Tibial nerve (tissue), 4 donors: ENCODE data around the gene N4BP2L1. TPM values are rescaled to one million over a fixed set of nuclear protein-coding genes. Genes with fewer than 3 reads are reported as not detected.

Experiments used
- DNase-seq, 2 donors: peaks; one replicate each; pipeline ENCODE4 v3.0.0-alpha.2; 2019; ENCODE audit warnings: low spot score in 2 of 2
- H3K27ac ChIP-seq, 4 donors: fragments of 200-600 bp; sonication (generic) in 3 of 4; one replicate each; pipeline ENCODE4 v1.5.1; 2017 to 2019; ENCODE audit warnings: mild to moderate bottlenecking in 1 of 4
- H3K27me3 ChIP-seq, 2 donors: fragments of 200-600 bp; sonication (generic) in 1 of 2; one replicate each; pipeline versions ENCODE4 v1.5.1 to v1.6.0; 2017 to 2019
- H3K36me3 ChIP-seq, 3 donors: fragments of 200-600 bp; sonication (generic); one replicate each; pipeline ENCODE4 v1.5.1; 2018 to 2019
- H3K4me1 ChIP-seq, 4 donors: fragments of 200-600 bp; sonication (generic) in 3 of 4; one replicate each; pipeline ENCODE4 v1.5.1; 2017 to 2019
- H3K4me3 ChIP-seq, 4 donors: fragments of 200-600 bp; sonication (generic) in 3 of 4; one replicate each; pipeline ENCODE4 v1.5.1; 2017 to 2019; ENCODE audit warnings: mild to moderate bottlenecking in 1 of 4, moderate library complexity in 1 of 4
- H3K9me3 ChIP-seq, 4 donors: fragments of 200-600 bp; sonication (generic) in 3 of 4; one replicate each; pipeline ENCODE4 v1.5.1; 2017 to 2019
- CTCF ChIP-seq, 5 experiments: fragments of 200-600 bp in 3 of 5; fragments of 450-650 bp in 2 of 5; sonication (generic) in 3 of 5; IDR thresholded peaks; one replicate each; pipeline ENCODE4 v1.5.1; 2016 to 2019; ENCODE audit warnings: antibody characterized with exemption in 5 of 5, mild to moderate bottlenecking in 3 of 5, moderate library complexity in 2 of 5
- EP300 ChIP-seq, 2 donors: sonication (generic); formaldehyde crosslinking; IDR thresholded peaks; one replicate each; pipeline ENCODE4 v1.6.1; 2017; ENCODE audit warnings: antibody characterized with exemption in 2 of 2, mild to moderate bottlenecking in 1 of 2
- POLR2A ChIP-seq, 2 donors: fragments of 450-650 bp; IDR thresholded peaks; one replicate each; pipeline ENCODE4 v1.6.1; 2017; ENCODE audit warnings: antibody characterized with exemption in 2 of 2, mild to moderate bottlenecking in 2 of 2, moderate library complexity in 2 of 2
- WGBS, 2 donors: methylation state at CpG; one replicate each; pipeline ENCODE4 v1.1.5; 2018; 5-methylcytosine and 5-hydroxymethylcytosine counted together
- total RNA-seq, 4 donors: library from RNA; depleted of rRNA; stranded (reverse); fragments of >200 nt; gene quantifications; one replicate each; pipeline ENCODE4 v1.1.0, GENCODE V29; 2016

The N4BP2L1 gene
- total RNA-seq, 4 donors from 2014 or later: 15.6 to 31.4 (median 24.5) TPM

- Histone ChIP-seq H3K27me3 (no peaks in the 10 kb centered on the region), H3K27ac (no peak overlapping the region), H3K36me3 (peaks cover 0 to 28% (median 0%) of the 10 kb centered on the region in 3 donors), H3K4me3 (no peak overlapping the region), H3K9me3 (peaks cover 0 to 8% (median 0%) of the 10 kb centered on the region in 4 donors), H3K4me1 (peaks cover 0 to 24% (median 6%) of the 10 kb centered on the region in 4 donors)
- no peak for DNase-seq
- 86 to 91% methylated on average over 3 of the region's 3 CpGs for WGBS, 2 donors
- TF ChIP-seq POLR2A (IDR thresholded peaks at IDR 0.05) (no peak), EP300 (IDR thresholded peaks at IDR 0.05) (no peak), CTCF (IDR thresholded peaks at IDR 0.05) (no peak)
These were observed 4.3 kb downstream of the N4BP2L1 start for GRCh38 chr13:32423592-32423991.

- peaks cover 0 to 41% (median 0%) of the 10 kb centered on the region in 3 donors for H3K36me3 ChIP-seq
- peaks cover 0 to 3% (median 0%) of the 10 kb centered on the region in 4 donors for H3K4me1 ChIP-seq
- no peaks in the 10 kb centered on the region for H3K27me3 ChIP-seq
- TF ChIP-seq POLR2A (IDR thresholded peaks at IDR 0.05) (no peak), CTCF (IDR thresholded peaks at IDR 0.05) (no peak), EP300 (IDR thresholded peaks at IDR 0.05) (no peak)
- H3K9me3 ChIP-seq: peaks cover 0 to 8% (median 0%) of the 10 kb centered on the region in 4 donors
- H3K27ac ChIP-seq: no peak overlapping the region
- no peak for DNase-seq
- 94 to 95% methylated on average over 2 of the region's 2 CpGs for WGBS, 2 donors
- H3K4me3 ChIP-seq: no peak overlapping the region
These were observed 8.1 kb downstream of the N4BP2L1 start for GRCh38 chr13:32419862-32420261.

GRCh38 chr13:32417995-32418394, 9.9 kb downstream of the N4BP2L1 start:
- H3K4me3 ChIP-seq: no peak overlapping the region

GRCh38 chr13:32415019-32415418, 12.9 kb downstream of the N4BP2L1 start:
- DNase-seq: no peak
- H3K9me3 ChIP-seq: peaks cover 0 to 7% (median 0%) of the 10 kb centered on the region in 4 donors
- no peak overlapping the region for H3K4me3 ChIP-seq
- H3K4me1 ChIP-seq: peaks cover 0 to 10% (median 0%) of the 10 kb centered on the region in 4 donors
- peaks cover 0 to 24% (median 0%) of the 10 kb centered on the region in 3 donors for H3K36me3 ChIP-seq
- TF ChIP-seq CTCF (IDR thresholded peaks at IDR 0.05): no peak
- TF ChIP-seq POLR2A (IDR thresholded peaks at IDR 0.05): no peak
- TF ChIP-seq EP300 (IDR thresholded peaks at IDR 0.05): no peak
- no peaks in the 10 kb centered on the region for H3K27me3 ChIP-seq
- no peak overlapping the region for H3K27ac ChIP-seq

More at GRCh38 chr13:32417995-32418394, 9.9 kb downstream of the N4BP2L1 start:
- Histone ChIP-seq H3K27me3 (no peaks in the 10 kb centered on the region), H3K36me3 (peaks cover 0 to 36% (median 0%) of the 10 kb centered on the region in 3 donors), H3K9me3 (peaks cover 0 to 8% (median 0%) of the 10 kb centered on the region in 4 donors), H3K27ac (no peak overlapping the region), H3K4me1 (no peaks in the 10 kb centered on the region)
- no peak for DNase-seq
- WGBS, 2 donors: 90% methylated on average over 1 of the region's 1 CpG
- TF ChIP-seq POLR2A (IDR thresholded peaks at IDR 0.05) (no peak), EP300 (IDR thresholded peaks at IDR 0.05) (no peak), CTCF (IDR thresholded peaks at IDR 0.05) (no peak)

- Histone ChIP-seq H3K27me3 (no peaks in the 10 kb centered on the region), H3K9me3 (peaks cover 0 to 3% (median 0%) of the 10 kb centered on the region in 4 donors), H3K27ac (no peak overlapping the region), H3K4me3 (no peak overlapping the region), H3K4me1 (peaks cover 0 to 15% (median 0%) of the 10 kb centered on the region in 4 donors), H3K36me3 (peaks cover 0 to 19% (median 0%) of the 10 kb centered on the region in 3 donors)
- DNase-seq: no peak
- no peak for TF ChIP-seq POLR2A (IDR thresholded peaks at IDR 0.05)
- TF ChIP-seq EP300 (IDR thresholded peaks at IDR 0.05): no peak
- TF ChIP-seq CTCF (IDR thresholded peaks at IDR 0.05): no peak
- WGBS, 2 donors: 79 to 83% methylated on average over 2 of the region's 2 CpGs
These were observed 13.3 kb downstream of the N4BP2L1 start for GRCh38 chr13:32414580-32414979.
